ENCODE data around the gene POMC. TPM values are rescaled to one million over a fixed set of nuclear protein-coding genes. Genes with fewer than 3 reads are reported as not detected.

Gene POMC
- total RNA-seq, 1 experiment from 2014 or later: not detected

DNA sequence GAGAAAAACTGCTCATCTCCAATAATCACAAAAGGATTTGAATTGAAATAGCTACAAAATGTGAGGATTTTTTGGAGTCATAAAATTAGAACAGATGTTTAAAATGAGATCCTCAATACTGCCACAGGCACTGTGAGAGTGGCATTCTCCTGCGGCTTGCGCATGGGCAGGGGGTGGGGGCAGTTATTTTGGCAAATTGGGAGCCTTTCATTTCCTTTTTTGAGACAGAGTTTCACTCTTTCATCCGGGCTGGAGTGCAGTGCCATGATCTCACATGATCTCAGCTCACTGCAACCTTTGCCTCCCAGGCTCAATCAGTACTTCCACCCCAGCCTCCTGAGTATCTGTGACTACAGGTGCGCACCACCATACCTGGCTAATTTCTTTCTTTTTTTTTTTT lies 42.4 kb downstream of the POMC start:
- no peaks in the 10 kb centered on the region for H3K4me1 ChIP-seq (replicated peaks; ENCODE audit: insufficient read depth)
- no peaks in the 10 kb centered on the region for H3K9me3 ChIP-seq (ENCODE audit: insufficient read depth, low read depth)
- no TSS peak for BruUV-seq (replicated peaks)
- H3F3A ChIP-seq (ENCODE audit: insufficient read depth, low read depth): no peaks in the 10 kb centered on the region
- ChIA-PET POLR2A (ENCODE audit: unreplicated experiment) (no interaction called here), CTCF (no interaction called here)
- H3K9me2 ChIP-seq (ENCODE audit: insufficient read depth): no peaks in the 10 kb centered on the region
- TF ChIP-seq EZH2 (IDR thresholded peaks at IDR 0.05; ENCODE audit: low read depth) (no peak), CTCF (conservative IDR thresholded peaks at IDR 0.05) (no peak)
- H3K36me3 ChIP-seq (ENCODE audit: low read depth): no peaks in the 10 kb centered on the region
- no peak overlapping the region for H2AFZ ChIP-seq
- no peak overlapping the region for H3K4me3 ChIP-seq
- H3K27ac ChIP-seq: no peak overlapping the region
- no peaks in the 10 kb centered on the region for H3K79me2 ChIP-seq (ENCODE audit: low read depth)
- intact Hi-C loops (cut with micrococcal nuclease; ENCODE audit: unreplicated experiment): no loop called here
- no peak overlapping the region for H3K4me2 ChIP-seq
- H4K20me1 ChIP-seq (ENCODE audit: insufficient read depth): no peaks in the 10 kb centered on the region
- DNase-seq: no peak
- H3K27me3 ChIP-seq (ENCODE audit: insufficient read depth, low read depth): peaks cover 28% of the 10 kb centered on the region

GRCh38 chr2:25125189-25125588 lies 43.2 kb downstream of the POMC start:
- H3K27ac ChIP-seq: no peak overlapping the region
- CTCF ChIA-PET: no interaction called here
- no peaks in the 10 kb centered on the region for H3K9me3 ChIP-seq (ENCODE audit: insufficient read depth, low read depth)

DNA sequence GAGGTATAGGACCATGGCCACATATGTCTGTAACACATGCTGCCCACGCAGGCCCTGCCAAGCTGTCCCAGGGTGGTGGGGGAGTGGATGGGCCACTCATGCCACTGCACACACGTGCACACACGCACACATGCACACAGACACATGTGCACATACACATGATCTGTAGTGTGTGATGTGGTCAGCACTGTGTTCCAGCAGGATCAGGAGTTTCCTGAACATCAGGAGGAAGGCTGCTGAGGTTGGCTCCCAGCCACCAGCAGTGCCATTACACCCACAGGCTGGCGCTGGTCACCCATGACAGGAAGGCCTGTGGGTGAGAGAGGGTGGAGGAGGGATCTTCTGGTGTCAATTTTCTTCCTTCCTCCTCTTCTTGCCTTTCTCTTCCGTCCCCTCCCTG lies 44.7 kb downstream of the POMC start:
- Histone ChIP-seq H3K4me2 (no peak overlapping the region), H3K27ac (no peak overlapping the region), H3K4me3 (no peak overlapping the region), H4K20me1 (ENCODE audit: insufficient read depth) (no peaks in the 10 kb centered on the region), H3K9me2 (ENCODE audit: insufficient read depth) (no peaks in the 10 kb centered on the region), H3K27me3 (ENCODE audit: insufficient read depth, low read depth) (peaks cover 35% of the 10 kb centered on the region), H3K9me3 (ENCODE audit: insufficient read depth, low read depth) (no peaks in the 10 kb centered on the region), H3K36me3 (ENCODE audit: low read depth) (no peaks in the 10 kb centered on the region), H2AFZ (no peak overlapping the region), H3K79me2 (ENCODE audit: low read depth) (no peaks in the 10 kb centered on the region), H3K4me1 (replicated peaks; ENCODE audit: insufficient read depth) (no peaks in the 10 kb centered on the region), H3F3A (ENCODE audit: insufficient read depth, low read depth) (peaks cover 4% of the 10 kb centered on the region; the same call in 1 of the 2 replicates)
- DNase-seq: no peak
- ChIA-PET CTCF (no interaction called here), POLR2A (ENCODE audit: unreplicated experiment) (no interaction called here)
- TF ChIP-seq CTCF (conservative IDR thresholded peaks at IDR 0.05) (no peak), EZH2 (IDR thresholded peaks at IDR 0.05; ENCODE audit: low read depth) (no peak)
- BruUV-seq (replicated peaks): no TSS peak
- intact Hi-C loops (cut with micrococcal nuclease; ENCODE audit: unreplicated experiment): no loop called here

More at GRCh38 chr2:25125189-25125588, 43.2 kb downstream of the POMC start:
- Histone ChIP-seq H3K36me3 (ENCODE audit: low read depth) (no peaks in the 10 kb centered on the region), H4K20me1 (ENCODE audit: insufficient read depth) (no peaks in the 10 kb centered on the region), H3K9me2 (ENCODE audit: insufficient read depth) (no peaks in the 10 kb centered on the region), H3K4me2 (no peak overlapping the region), H2AFZ (no peak overlapping the region), H3K79me2 (ENCODE audit: low read depth) (no peaks in the 10 kb centered on the region), H3K27me3 (ENCODE audit: insufficient read depth, low read depth) (peaks cover 31% of the 10 kb centered on the region), H3K4me1 (replicated peaks; ENCODE audit: insufficient read depth) (no peaks in the 10 kb centered on the region), H3F3A (ENCODE audit: insufficient read depth, low read depth) (no peaks in the 10 kb centered on the region), H3K4me3 (no peak overlapping the region)
- TF ChIP-seq CTCF (conservative IDR thresholded peaks at IDR 0.05) (no peak), EZH2 (IDR thresholded peaks at IDR 0.05; ENCODE audit: low read depth) (no peak)
- intact Hi-C loops (cut with micrococcal nuclease; ENCODE audit: unreplicated experiment): no loop called here
- POLR2A ChIA-PET (ENCODE audit: unreplicated experiment): no interaction called here
- no peak for DNase-seq
- BruUV-seq (replicated peaks): no TSS peak

Measured in PC-9 (cell line).